IMR-90 (cell line): Measurements from ENCODE around the gene CDK14.

Experiments used
- RAD21 ChIP-seq: IDR thresholded peaks from 2 replicates; pipeline ENCODE4 v1.6.1; 2012; ENCODE audit warnings: low read length, improper control_type of control experiment
- TF ChIP-seq, protein P1 (sequence below): conservative IDR thresholded peaks from 2 replicates; pipeline ENCODE4 v1.5.1; 2012; ENCODE audit warnings: mild to moderate bottlenecking, low read depth, low read length, improper control_type of control experiment

DNA sequence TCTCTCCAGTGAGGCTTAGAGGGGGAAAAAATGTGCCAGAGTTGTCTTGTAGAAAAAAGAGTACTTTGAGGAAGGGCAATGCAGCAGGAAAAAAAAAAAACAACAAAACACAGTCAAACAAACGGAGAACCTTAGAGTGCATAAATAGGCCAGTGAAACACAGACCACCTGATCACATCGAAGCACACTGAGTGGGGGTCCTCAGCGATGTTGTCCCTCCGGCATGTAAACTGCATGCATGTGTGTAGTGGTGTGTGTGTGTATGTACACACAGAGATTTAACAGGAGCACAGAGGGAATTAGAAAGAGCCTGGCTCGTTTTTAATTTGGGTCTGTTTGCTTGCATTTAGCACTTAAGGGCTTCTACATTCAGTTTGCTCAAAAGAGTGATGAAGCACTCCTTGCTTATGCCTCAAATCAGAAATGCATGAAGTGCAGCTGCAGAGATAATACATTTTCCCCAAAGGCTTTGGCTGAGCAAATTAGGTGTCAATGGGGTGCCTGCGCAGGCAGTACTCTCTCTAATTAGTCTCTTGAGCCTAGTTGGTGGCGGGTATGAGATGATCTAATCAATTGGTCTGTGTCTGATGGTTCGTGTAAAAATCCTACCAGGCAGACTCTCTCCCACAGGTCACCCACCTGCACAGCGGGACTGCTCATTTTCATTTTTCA is 605.5 kb downstream of the CDK14 start:
- TF ChIP-seq, protein P1, sequence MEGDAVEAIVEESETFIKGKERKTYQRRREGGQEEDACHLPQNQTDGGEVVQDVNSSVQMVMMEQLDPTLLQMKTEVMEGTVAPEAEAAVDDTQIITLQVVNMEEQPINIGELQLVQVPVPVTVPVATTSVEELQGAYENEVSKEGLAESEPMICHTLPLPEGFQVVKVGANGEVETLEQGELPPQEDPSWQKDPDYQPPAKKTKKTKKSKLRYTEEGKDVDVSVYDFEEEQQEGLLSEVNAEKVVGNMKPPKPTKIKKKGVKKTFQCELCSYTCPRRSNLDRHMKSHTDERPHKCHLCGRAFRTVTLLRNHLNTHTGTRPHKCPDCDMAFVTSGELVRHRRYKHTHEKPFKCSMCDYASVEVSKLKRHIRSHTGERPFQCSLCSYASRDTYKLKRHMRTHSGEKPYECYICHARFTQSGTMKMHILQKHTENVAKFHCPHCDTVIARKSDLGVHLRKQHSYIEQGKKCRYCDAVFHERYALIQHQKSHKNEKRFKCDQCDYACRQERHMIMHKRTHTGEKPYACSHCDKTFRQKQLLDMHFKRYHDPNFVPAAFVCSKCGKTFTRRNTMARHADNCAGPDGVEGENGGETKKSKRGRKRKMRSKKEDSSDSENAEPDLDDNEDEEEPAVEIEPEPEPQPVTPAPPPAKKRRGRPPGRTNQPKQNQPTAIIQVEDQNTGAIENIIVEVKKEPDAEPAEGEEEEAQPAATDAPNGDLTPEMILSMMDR, result no peak
- TF ChIP-seq RAD21, result no peak
